Endothelial cell of umbilical vein (primary cell): Measurements from ENCODE around the gene SLC9A2.

ENCODE experiments used
- CTCF ChIP-seq, 2 donors: IDR thresholded peaks; 1 replicate in 1 of 2; 2 replicates in 1 of 2; pipeline ENCODE4 v1.5.1; 2011; ENCODE audit warnings: low read length in 2 of 2, mild to moderate bottlenecking in 2 of 2, moderate library complexity in 2 of 2, control low read depth in 1 of 2, inconsistent platforms in 1 of 2, low read depth in 1 of 2; ENCODE audit not compliant: insufficient read depth in 1 of 2; ENCODE audit errors: extremely low read depth in 1 of 2
- EZH2 ChIP-seq: IDR thresholded peaks from 2 replicates; pipeline ENCODE4 v1.6.1; 2012; ENCODE audit warnings: borderline replicate concordance, low read depth, mild to moderate bottlenecking, moderate library complexity, low read length, inconsistent platforms; ENCODE audit not compliant: severe bottlenecking
- JUN ChIP-seq: IDR thresholded peaks from 2 replicates; pipeline ENCODE4 v1.6.1; 2011; ENCODE audit warnings: borderline replicate concordance, low read depth; ENCODE audit not compliant: insufficient read length, insufficient read depth
- MAX ChIP-seq: IDR thresholded peaks from 2 replicates; pipeline ENCODE4 v1.6.1; 2011; ENCODE audit not compliant: insufficient read depth, insufficient read length
- MYC ChIP-seq: IDR thresholded peaks from one replicate; pipeline ENCODE4 v1.6.1; 2011; ENCODE audit warnings: mild to moderate bottlenecking, low read depth, low read length
- POLR2A ChIP-seq: IDR thresholded peaks from 2 replicates; pipeline ENCODE4 v1.6.1; 2012; ENCODE audit warnings: low read depth, mild to moderate bottlenecking, control low read depth, low read length
- POLR2AphosphoS5 ChIP-seq: IDR thresholded peaks from 2 replicates; pipeline ENCODE4 v1.6.1; 2012; ENCODE audit warnings: low read depth, mild to moderate bottlenecking, control low read depth, low read length, moderate library complexity; ENCODE audit not compliant: insufficient read depth

- no peak for TF ChIP-seq MYC
- no peak for TF ChIP-seq POLR2A
- no peak for TF ChIP-seq CTCF (IDR thresholded peaks at IDR 0.05; ENCODE audit: extremely low read depth in 1 of 2, insufficient read depth in 1 of 2, low read depth in 1 of 2, low read length in 2 of 2)
- TF ChIP-seq JUN = no peak
- no peak for TF ChIP-seq EZH2
- TF ChIP-seq MAX = no peak
- TF ChIP-seq POLR2AphosphoS5 = no peak
Observed at GRCh38 chr2:102674836-102675235, 55.5 kb downstream of the SLC9A2 start.
